HCT116 (cell line): ENCODE data around the gene INPPL1. TPM values are rescaled to one million over a fixed set of nuclear protein-coding genes. Genes with fewer than 3 reads are reported as not detected.
"Not testable (repeated sequence)": the region's sequence is repeated elsewhere in the genome, so short reads cannot be mapped to it uniquely, and the experiment has no call there.

Source experiments
- ATAC-seq: fragments of 200-7000 bp; cut with Tn5 transposase; 2 replicates; pipeline ENCODE4 v1.9.1; 2020; ENCODE audit warnings: mild to moderate bottlenecking, moderate library complexity
- BruUV-seq: library from RNA; stranded (reverse); fragments of 400-500 nt; replicated peaks from 2 replicates; lab custom pipeline; 2021; lab: Mats Ljungman, UMichigan
- CTCF ChIA-PET: fragments of 300-600 bp; sonication (Branson Sonifier 250); formaldehyde crosslinking; loops from one replicate; lab custom pipeline; 2021; ENCODE audit warnings: antibody characterized with exemption; lab: Charles Lee
- POLR2A ChIA-PET: fragments of 300-600, 350-600 bp; sonication (Branson Sonifier 250); formaldehyde crosslinking; loops from one replicate; lab custom pipeline; 2021; ENCODE audit warnings: antibody characterized with exemption; lab: Charles Lee
- RAD21 ChIA-PET, 2 experiments: fragments of 300-600 bp; sonication (Branson Sonifier 250); formaldehyde crosslinking; loops; one replicate each; lab custom pipeline; 2023; ENCODE audit warnings: low total read pairs in 2 of 2; ENCODE audit not compliant: uncharacterized antibody in 2 of 2, unreplicated experiment in 2 of 2, low non-redundant PET in 1 of 2; lab: Charles Lee
- DNase-seq: peaks from one replicate; pipeline ENCODE4 v3.0.0-alpha.2; 2010; ENCODE audit warnings: low read depth, low spot score
- H2AFZ ChIP-seq: fragments of 200-600 bp; shearing (Covaris generic), sonication (generic); 2 replicates; pipeline ENCODE4 v1.6.1; 2017; ENCODE audit warnings: low read depth, mixed run types, mixed read lengths, antibody characterized with exemption, low read length; ENCODE audit not compliant: poor library complexity, severe bottlenecking
- H3K27ac ChIP-seq: 2 replicates; pipeline ENCODE4 v1.5.1; 2012; ENCODE audit warnings: low read depth, low read length
- H3K27me3 ChIP-seq: fragments of 200-600 bp; sonication (generic); 2 replicates; pipeline ENCODE4 v1.6.1; 2016; ENCODE audit warnings: mixed run types, low read length, mixed read lengths; ENCODE audit not compliant: insufficient read depth
- H3K36me3 ChIP-seq, 2 experiments: fragments of 200-500 bp in 1 of 2; fragments of 200-600 bp in 1 of 2; sonication (Bioruptor generic) in 1 of 2; sonication (generic) in 1 of 2; 2 replicates each; pipeline versions ENCODE4 v1.5.1 to v1.6.1; 2014 to 2016; ENCODE audit warnings: low read length in 2 of 2, inconsistent platforms in 1 of 2, mixed read lengths in 1 of 2, mixed run types in 1 of 2; ENCODE audit not compliant: insufficient read depth in 2 of 2, control insufficient read depth in 1 of 2
- H3K4me1 ChIP-seq, 2 experiments: fragments of 200-600 bp in 1 of 2; sonication (generic) in 1 of 2; 2 replicates each; pipeline versions ENCODE4 v1.5.1 to v1.6.1; 2012 to 2017; ENCODE audit warnings: low read length in 2 of 2, inconsistent platforms in 1 of 2, mild to moderate bottlenecking in 1 of 2, mixed read lengths in 1 of 2, mixed run types in 1 of 2, moderate library complexity in 1 of 2; ENCODE audit not compliant: insufficient read depth in 2 of 2, control insufficient read depth in 1 of 2
- H3K4me2 ChIP-seq: fragments of 200-600 bp; sonication (generic); 2 replicates; pipeline ENCODE4 v1.6.1; 2017; ENCODE audit warnings: mixed run types, low read length, mixed read lengths
- H3K4me3 ChIP-seq, 2 experiments: fragments of 200-600 bp in 1 of 2; sonication (generic) in 1 of 2; replicated peaks in 1 of 2; 2 replicates each; pipeline ENCODE4 v1.5.1; 2011 to 2016; ENCODE audit warnings: low read length in 2 of 2, control low read depth in 1 of 2, low read depth in 1 of 2, mild to moderate bottlenecking in 1 of 2, mixed read lengths in 1 of 2, mixed run types in 1 of 2
- H3K79me2 ChIP-seq: fragments of 200-600 bp; sonication (generic); 2 replicates; pipeline ENCODE4 v1.6.1; 2017; ENCODE audit warnings: mild to moderate bottlenecking, mixed run types, low read length, moderate library complexity, mixed read lengths; ENCODE audit not compliant: insufficient read depth
- H3K9ac ChIP-seq: fragments of 200-600 bp; sonication (generic); 2 replicates; pipeline ENCODE4 v1.6.1; 2016; ENCODE audit warnings: low read length, mixed read lengths
- H3K9me2 ChIP-seq: fragments of 200-600 bp; sonication (generic), shearing (Covaris generic); 2 replicates; pipeline ENCODE4 v1.6.1; 2017; ENCODE audit warnings: mixed run types, mild to moderate bottlenecking, moderate library complexity; ENCODE audit not compliant: insufficient read depth
- H3K9me3 ChIP-seq, 2 experiments: fragments of 200-500 bp in 1 of 2; fragments of 200-600 bp in 1 of 2; sonication (Bioruptor generic) in 1 of 2; sonication (generic) in 1 of 2; 2 replicates each; pipeline ENCODE4 v1.6.1; 2014 to 2017; ENCODE audit warnings: low read length in 2 of 2, mixed read lengths in 2 of 2, inconsistent platforms in 1 of 2, low read depth in 1 of 2, mild to moderate bottlenecking in 1 of 2, mixed run types in 1 of 2, moderate library complexity in 1 of 2; ENCODE audit not compliant: control insufficient read depth in 1 of 2, insufficient read depth in 1 of 2
- H4K20me1 ChIP-seq: fragments of 200-600 bp; sonication (generic), shearing (Covaris generic); 2 replicates; pipeline ENCODE4 v1.6.1; 2017; ENCODE audit warnings: mixed run types, mild to moderate bottlenecking, moderate library complexity; ENCODE audit not compliant: insufficient read depth
- CTCF ChIP-seq, 3 experiments: fragments of 200-600 bp in 1 of 3; sonication (generic) in 1 of 3; IDR thresholded peaks in 2 of 3; conservative IDR thresholded peaks in 1 of 3; 2 replicates each; pipeline ENCODE4 v1.5.1; 2012 to 2017; ENCODE audit warnings: low read depth in 2 of 3, low read length in 2 of 3, antibody characterized with exemption in 1 of 3, borderline replicate concordance in 1 of 3, control low read depth in 1 of 3, mild to moderate bottlenecking in 1 of 3, mixed read lengths in 1 of 3, mixed run types in 1 of 3, moderate library complexity in 1 of 3; ENCODE audit not compliant: insufficient read depth in 1 of 3
- JUND ChIP-seq: IDR thresholded peaks from 2 replicates; pipeline ENCODE4 v1.6.1; 2012
- RAD21 ChIP-seq: IDR thresholded peaks from 2 replicates; pipeline ENCODE4 v1.6.1; 2012; ENCODE audit warnings: low read depth, mild to moderate bottlenecking
- SIN3A ChIP-seq: IDR thresholded peaks from 2 replicates; pipeline ENCODE4 v1.6.1; 2012; ENCODE audit warnings: low read depth
- SP1 ChIP-seq: IDR thresholded peaks from 2 replicates; pipeline ENCODE4 v1.6.1; 2012; ENCODE audit warnings: low read depth
- intact Hi-C: fragments of 100-400 bp; cut with micrococcal nuclease; formaldehyde crosslinking; loops from 2 replicates; pipeline ENCODE4 v1.10.0; 2022
- total RNA-seq: library from RNA; stranded (reverse); gene quantifications from one replicate; pipeline ENCODE4 v1.2.1, GENCODE V29; 2021; ENCODE audit not compliant: unreplicated experiment

INPPL1 gene
- total RNA-seq, 1 experiment from 2014 or later = 132 TPM

- RAD21 ChIA-PET, DNase-seq, H3K9ac ChIP-seq, intact Hi-C loops, H3K9me2 ChIP-seq, H3K79me2 ChIP-seq, POLR2A ChIA-PET, H2AFZ ChIP-seq, H3K4me2 ChIP-seq, H3K27ac ChIP-seq, H3K27me3 ChIP-seq, BruUV-seq, H3K36me3 ChIP-seq, H4K20me1 ChIP-seq, H3K4me3 ChIP-seq, H3K4me1 ChIP-seq, H3K9me3 ChIP-seq: not testable (repeated sequence)
- CTCF ChIA-PET = interaction anchor here (0.6 to 1.2 kb wide), 5 partner anchors 37 to 392 kb away, joined by 3 to 7 read pairs (median 3); no protein-coding TSS in a partner anchor
- peak; percentile 27 to 38 (median 33); a peak in 5 of 6 replicates for TF ChIP-seq CTCF (IDR thresholded peaks at IDR 0.05 in 2 of 3, conservative IDR thresholded peaks at IDR 0.05 in 1 of 3; ENCODE audit: borderline replicate concordance in 1 of 3, insufficient read depth in 1 of 3, low read depth in 2 of 3, low read length in 2 of 3)
- TF ChIP-seq RAD21 = peak; percentile 61
- peak; percentile 64 for ATAC-seq
Observed at GRCh38 chr11:72181553-72181958, 43.0 kb upstream of the INPPL1 start.

GRCh38 chr11:72188267-72188666, 36.3 kb upstream of the INPPL1 start:
- peaks cover 13 to 26% of the 10 kb centered on the region in 2 experiments for H3K4me1 ChIP-seq
- RAD21 ChIA-PET = no interaction called here
- H3K4me3 ChIP-seq = no peak overlapping the region
- no peak overlapping the region for H2AFZ ChIP-seq
- no peaks in the 10 kb centered on the region for H3K79me2 ChIP-seq
- H3K9ac ChIP-seq = no peak overlapping the region
- no peaks in the 10 kb centered on the region for H3K36me3 ChIP-seq
- intact Hi-C loops = no loop called here
- no peak for ATAC-seq
- DNase-seq = no peak
- H3K9me2 ChIP-seq = no peaks in the 10 kb centered on the region
- no TSS peak for BruUV-seq
- no peaks in the 10 kb centered on the region for H3K27me3 ChIP-seq
- CTCF ChIA-PET = interaction anchor here (0.7 kb wide), 1 partner anchor 44 kb away, joined by 3 read pairs; no protein-coding TSS in a partner anchor
- TF ChIP-seq SP1 (no peak), SIN3A (no peak), JUND (no peak)
- H3K27ac ChIP-seq = no peak overlapping the region
- no peaks in the 10 kb centered on the region for H3K9me3 ChIP-seq
- no peak overlapping the region for H3K4me2 ChIP-seq
- POLR2A ChIA-PET = no interaction called here
- H4K20me1 ChIP-seq = no peaks in the 10 kb centered on the region
